ENCODE measurements around the gene TMEM243.
A peak's percentile ranks its signal among the peaks of the same experiment; 100 is the strongest.

Gene TMEM243

GRCh38 chr7:87234949-87235348 lies 15.4 kb upstream of the TMEM243 start:
- Histone ChIP-seq H3K79me2 (ENCODE audit: low read length) (no peaks in the 10 kb centered on the region), H3K4me3 (ENCODE audit: low read length) (no peak overlapping the region), H3K9me3 (ENCODE audit: insufficient read depth, low read length) (no peaks in the 10 kb centered on the region), H3K27me3 (ENCODE audit: low read depth, low read length) (no peaks in the 10 kb centered on the region), H3K27ac (ENCODE audit: low read length) (no peak overlapping the region), H3K4me2 (ENCODE audit: low read length) (no peak overlapping the region), H3K4me1 (ENCODE audit: low read length) (peaks cover 4% of the 10 kb centered on the region; the same call in 1 of the 2 replicates), H3K9ac (ENCODE audit: low read length) (no peak overlapping the region), H4K20me1 (ENCODE audit: insufficient read depth, low read length) (no peaks in the 10 kb centered on the region), H3K36me3 (replicated peaks; ENCODE audit: low read depth, low read length) (no peaks in the 10 kb centered on the region), H2AFZ (ENCODE audit: low read depth, low read length) (no peak overlapping the region)
- TF ChIP-seq EZH2phosphoT487 (IDR thresholded peaks at IDR 0.05; ENCODE audit: low read depth) (no peak), CTCF (IDR thresholded peaks at IDR 0.05; ENCODE audit: low read depth, low read length) (no peak)

- no peak overlapping the region for H3K9ac ChIP-seq (ENCODE audit: low read length)
- H3K36me3 ChIP-seq (replicated peaks; ENCODE audit: low read depth, low read length), result no peaks in the 10 kb centered on the region
- no peak overlapping the region for H3K4me3 ChIP-seq (ENCODE audit: low read length)
- TF ChIP-seq CTCF (IDR thresholded peaks at IDR 0.05; ENCODE audit: low read depth, low read length) (no peak), EZH2phosphoT487 (IDR thresholded peaks at IDR 0.05; ENCODE audit: low read depth) (no peak)
- no peaks in the 10 kb centered on the region for H3K27me3 ChIP-seq (ENCODE audit: low read depth, low read length)
- peaks cover 6% of the 10 kb centered on the region for H3K4me1 ChIP-seq (ENCODE audit: low read length)
- H3K27ac ChIP-seq (ENCODE audit: low read length), result no peak overlapping the region
- H3K9me3 ChIP-seq (ENCODE audit: insufficient read depth, low read length), result no peaks in the 10 kb centered on the region
- H2AFZ ChIP-seq (ENCODE audit: low read depth, low read length), result no peak overlapping the region
- no peak overlapping the region for H3K4me2 ChIP-seq (ENCODE audit: low read length)
- no peaks in the 10 kb centered on the region for H4K20me1 ChIP-seq (ENCODE audit: insufficient read depth, low read length)
- no peaks in the 10 kb centered on the region for H3K79me2 ChIP-seq (ENCODE audit: low read length)
Observed at GRCh38 chr7:87231711-87232110, 12.2 kb upstream of the TMEM243 start.

- no peak overlapping the region for H3K4me2 ChIP-seq (ENCODE audit: low read length)
- no peak overlapping the region for H3K4me3 ChIP-seq (ENCODE audit: low read length)
- no peak overlapping the region for H3K27ac ChIP-seq (ENCODE audit: low read length)
- H3K36me3 ChIP-seq (replicated peaks; ENCODE audit: low read depth, low read length), result no peaks in the 10 kb centered on the region
- no peak for TF ChIP-seq CTCF (IDR thresholded peaks at IDR 0.05; ENCODE audit: low read depth, low read length)
- TF ChIP-seq EZH2phosphoT487 (IDR thresholded peaks at IDR 0.05; ENCODE audit: low read depth), result no peak
- H2AFZ ChIP-seq (ENCODE audit: low read depth, low read length), result no peak overlapping the region
- H3K9ac ChIP-seq (ENCODE audit: low read length), result no peak overlapping the region
- no peaks in the 10 kb centered on the region for H3K9me3 ChIP-seq (ENCODE audit: insufficient read depth, low read length)
- H4K20me1 ChIP-seq (ENCODE audit: insufficient read depth, low read length), result no peaks in the 10 kb centered on the region
- H3K4me1 ChIP-seq (ENCODE audit: low read length), result peaks cover 9% of the 10 kb centered on the region
- no peaks in the 10 kb centered on the region for H3K27me3 ChIP-seq (ENCODE audit: low read depth, low read length)
- no peaks in the 10 kb centered on the region for H3K79me2 ChIP-seq (ENCODE audit: low read length)
Observed at GRCh38 chr7:87231258-87231657, 11.7 kb upstream of the TMEM243 start.

- Histone ChIP-seq H3K36me3 (replicated peaks; ENCODE audit: low read depth, low read length) (no peaks in the 10 kb centered on the region), H3K4me2 (ENCODE audit: low read length) (peak overlapping the region; percentile 60), H3K79me2 (ENCODE audit: low read length) (no peaks in the 10 kb centered on the region), H3K9ac (ENCODE audit: low read length) (no peak overlapping the region), H3K4me3 (ENCODE audit: low read length) (peak overlapping the region; percentile 27; the same call in 1 of the 2 replicates), H3K4me1 (ENCODE audit: low read length) (peaks cover 15% of the 10 kb centered on the region), H3K27me3 (ENCODE audit: low read depth, low read length) (peaks cover 27% of the 10 kb centered on the region), H3K27ac (ENCODE audit: low read length) (no peak overlapping the region), H4K20me1 (ENCODE audit: insufficient read depth, low read length) (no peaks in the 10 kb centered on the region), H2AFZ (ENCODE audit: low read depth, low read length) (no peak overlapping the region), H3K9me3 (ENCODE audit: insufficient read depth, low read length) (no peaks in the 10 kb centered on the region)
- TF ChIP-seq EZH2phosphoT487 (IDR thresholded peaks at IDR 0.05; ENCODE audit: low read depth) (no peak), CTCF (IDR thresholded peaks at IDR 0.05; ENCODE audit: low read depth, low read length) (no peak)
Observed at GRCh38 chr7:87226495-87226894, 7.0 kb upstream of the TMEM243 start.
